LNCAP (cell line): ENCODE data around the gene NRN1.

Source experiments
- TF ChIP-seq, protein P1 (sequence below): fragments of 450-650 bp; IDR thresholded peaks from 2 replicates; pipeline ENCODE4 v1.5.1; 2017; ENCODE audit warnings: mild to moderate bottlenecking

The NRN1 gene

DNA sequence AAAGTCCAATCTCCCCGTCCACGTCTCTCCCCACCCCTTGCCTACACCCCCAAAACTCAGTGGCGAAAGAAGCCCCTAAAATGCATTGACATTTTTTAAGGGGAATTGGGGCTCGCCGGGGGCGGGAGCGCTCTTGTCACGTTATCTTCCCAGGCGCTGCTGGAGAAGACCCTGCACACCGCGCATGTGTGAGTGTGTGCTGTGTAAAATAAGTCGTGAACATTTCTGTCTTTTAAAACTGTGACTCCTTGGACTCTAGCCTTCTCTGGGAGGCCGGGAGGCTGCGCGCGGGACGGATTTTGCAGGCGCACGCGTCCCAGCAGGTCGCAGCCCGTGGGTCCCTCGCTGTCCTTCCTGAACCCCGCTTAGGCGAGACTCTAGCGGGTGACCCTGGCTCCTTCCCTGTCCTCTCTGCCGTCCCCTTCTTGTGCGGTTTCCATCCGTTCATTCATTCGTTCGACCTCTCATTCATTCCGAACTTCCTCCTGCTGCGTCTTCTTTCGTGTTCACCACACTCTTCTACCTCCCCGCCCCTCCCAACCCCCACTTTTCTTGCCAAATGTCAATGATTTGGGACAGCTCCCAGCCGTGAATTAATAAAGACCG, 2.2 kb downstream of the NRN1 start:
- TF ChIP-seq, protein P1, sequence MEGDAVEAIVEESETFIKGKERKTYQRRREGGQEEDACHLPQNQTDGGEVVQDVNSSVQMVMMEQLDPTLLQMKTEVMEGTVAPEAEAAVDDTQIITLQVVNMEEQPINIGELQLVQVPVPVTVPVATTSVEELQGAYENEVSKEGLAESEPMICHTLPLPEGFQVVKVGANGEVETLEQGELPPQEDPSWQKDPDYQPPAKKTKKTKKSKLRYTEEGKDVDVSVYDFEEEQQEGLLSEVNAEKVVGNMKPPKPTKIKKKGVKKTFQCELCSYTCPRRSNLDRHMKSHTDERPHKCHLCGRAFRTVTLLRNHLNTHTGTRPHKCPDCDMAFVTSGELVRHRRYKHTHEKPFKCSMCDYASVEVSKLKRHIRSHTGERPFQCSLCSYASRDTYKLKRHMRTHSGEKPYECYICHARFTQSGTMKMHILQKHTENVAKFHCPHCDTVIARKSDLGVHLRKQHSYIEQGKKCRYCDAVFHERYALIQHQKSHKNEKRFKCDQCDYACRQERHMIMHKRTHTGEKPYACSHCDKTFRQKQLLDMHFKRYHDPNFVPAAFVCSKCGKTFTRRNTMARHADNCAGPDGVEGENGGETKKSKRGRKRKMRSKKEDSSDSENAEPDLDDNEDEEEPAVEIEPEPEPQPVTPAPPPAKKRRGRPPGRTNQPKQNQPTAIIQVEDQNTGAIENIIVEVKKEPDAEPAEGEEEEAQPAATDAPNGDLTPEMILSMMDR: no peak

DNA sequence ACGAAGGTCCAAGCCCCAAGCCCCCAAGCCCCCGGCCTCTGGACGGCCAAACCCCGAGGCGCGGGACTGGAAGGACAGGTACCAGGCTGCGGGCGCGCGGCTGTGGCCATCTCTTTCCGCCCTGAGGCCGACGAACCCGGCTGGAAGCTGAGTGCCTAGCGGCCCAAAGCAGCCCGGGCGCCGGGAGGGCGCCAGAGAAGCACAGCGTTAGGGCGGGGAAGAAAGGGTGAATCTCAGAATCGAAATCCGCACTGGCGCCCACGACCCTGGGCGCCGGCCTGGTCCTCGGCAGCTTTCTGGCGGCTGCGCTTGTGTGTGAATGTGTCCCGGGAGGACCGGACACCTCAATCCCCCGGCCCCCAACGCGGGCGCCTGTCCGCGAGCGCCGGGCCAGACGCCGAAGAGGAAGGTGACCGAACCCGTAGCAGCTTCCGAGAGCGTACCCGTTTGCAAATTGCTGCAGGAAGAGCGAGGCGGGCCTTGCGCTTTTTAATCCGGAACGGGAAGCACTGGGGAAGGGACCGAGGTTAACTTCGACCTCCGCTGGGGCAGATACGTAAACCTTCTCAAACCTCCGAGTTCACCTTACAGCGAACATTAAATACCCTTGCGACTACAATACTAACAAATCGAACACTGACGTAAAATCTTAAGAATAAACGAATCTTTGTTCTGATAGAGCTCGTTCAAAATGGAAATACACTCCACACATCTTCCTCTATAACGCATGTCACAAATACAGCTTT, 2.9 kb downstream of the NRN1 start:
- TF ChIP-seq, protein P1: no peak

DNA sequence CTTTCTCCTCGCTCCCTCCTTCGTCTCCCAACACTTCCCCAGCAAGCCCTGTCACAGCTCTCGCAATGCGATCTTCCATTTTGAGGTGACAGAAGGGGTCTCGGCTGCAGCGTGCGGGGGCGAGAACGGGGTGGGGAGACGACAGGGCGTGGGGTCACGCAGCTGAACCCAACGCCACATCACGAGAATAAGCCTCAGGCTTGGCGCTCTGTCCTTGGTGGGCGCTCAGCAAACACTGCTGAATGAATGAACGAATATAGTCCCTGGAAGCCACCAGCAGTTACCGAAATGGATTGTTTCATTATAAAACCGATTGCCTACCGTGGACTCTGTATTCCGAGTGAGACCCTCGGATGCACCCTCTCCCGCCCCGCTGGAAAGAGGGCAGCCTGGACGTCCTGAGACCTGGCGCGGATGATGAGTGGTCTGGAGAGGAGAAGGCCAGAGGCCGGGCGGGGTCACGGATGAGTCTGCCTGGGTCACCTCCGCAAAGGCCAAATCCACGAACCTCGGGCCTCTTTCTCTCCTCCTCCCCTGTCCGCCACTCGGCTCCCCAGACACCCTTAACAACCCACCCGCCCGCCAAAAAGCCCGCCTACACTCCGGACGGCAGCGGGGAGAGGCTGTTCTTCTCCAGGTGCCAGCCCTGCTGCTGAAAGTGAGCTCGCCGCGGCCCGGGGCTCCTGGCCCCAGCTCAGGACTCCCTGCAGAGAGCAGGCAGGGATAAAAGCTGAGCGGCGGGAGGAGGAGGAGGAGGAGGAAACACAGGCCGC, 3.7 kb downstream of the NRN1 start:
- TF ChIP-seq, protein P1: no peak

DNA sequence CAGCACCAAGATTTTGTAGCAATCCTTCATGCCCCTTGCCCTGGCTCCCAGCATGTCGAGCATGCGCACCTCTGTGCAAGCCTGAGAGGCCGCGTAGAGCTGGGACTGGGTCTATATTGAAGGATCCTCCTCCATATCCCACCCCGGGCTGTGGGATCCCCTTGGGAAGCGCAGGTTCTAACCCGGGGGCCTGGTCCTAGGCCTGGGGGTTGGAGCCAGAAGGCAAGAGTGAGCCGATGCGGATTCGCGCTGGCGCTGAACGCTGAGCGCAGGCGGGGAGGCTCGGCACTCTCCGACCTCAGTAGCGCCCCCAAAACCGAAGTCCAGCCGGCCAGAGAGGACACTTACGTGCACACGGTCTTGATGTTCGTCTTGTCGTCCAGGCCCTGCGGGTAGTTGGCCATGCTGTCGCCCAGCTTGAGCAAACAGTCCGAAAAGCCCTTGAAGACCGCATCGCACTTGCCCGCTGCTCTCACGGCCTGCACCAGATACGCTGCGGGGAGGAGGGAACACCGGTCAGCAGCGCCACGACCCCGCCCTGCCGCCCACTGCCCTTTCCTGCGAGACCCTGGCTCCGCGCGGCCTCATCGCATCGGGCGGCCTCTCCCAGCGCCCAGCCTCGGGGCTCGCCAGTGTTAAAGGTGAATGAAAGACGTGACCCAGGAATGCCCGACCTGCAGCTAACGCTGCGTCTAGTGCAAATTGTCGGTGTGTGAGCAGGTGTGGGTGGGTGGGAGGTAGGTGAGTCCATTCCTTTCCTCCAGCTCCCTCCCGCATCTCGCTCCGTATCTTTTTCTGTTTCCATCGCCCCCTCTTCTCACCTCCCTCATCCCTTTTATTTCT, 4.5 kb downstream of the NRN1 start:
- TF ChIP-seq, protein P1: no peak

DNA sequence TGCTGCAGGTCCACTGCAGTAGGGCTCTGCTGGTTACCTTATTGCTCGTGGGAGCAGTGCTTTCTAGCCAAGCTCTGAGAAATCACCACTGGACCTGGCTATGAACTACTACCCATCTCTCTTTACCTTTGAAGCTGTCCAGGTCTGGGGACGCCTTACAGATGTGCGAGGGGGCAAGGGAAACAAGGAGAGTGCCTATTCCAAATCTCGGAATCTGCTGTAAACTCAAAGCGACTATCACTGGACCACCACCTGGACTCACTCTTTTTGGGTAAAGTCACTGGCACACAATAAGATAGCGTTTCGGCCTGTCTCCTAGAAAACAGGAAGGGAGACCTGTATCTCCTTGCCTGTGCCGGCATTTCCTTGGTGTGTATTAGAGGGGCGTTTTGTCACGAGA, 5.3 kb downstream of the NRN1 start:
- TF ChIP-seq, protein P1: no peak

DNA sequence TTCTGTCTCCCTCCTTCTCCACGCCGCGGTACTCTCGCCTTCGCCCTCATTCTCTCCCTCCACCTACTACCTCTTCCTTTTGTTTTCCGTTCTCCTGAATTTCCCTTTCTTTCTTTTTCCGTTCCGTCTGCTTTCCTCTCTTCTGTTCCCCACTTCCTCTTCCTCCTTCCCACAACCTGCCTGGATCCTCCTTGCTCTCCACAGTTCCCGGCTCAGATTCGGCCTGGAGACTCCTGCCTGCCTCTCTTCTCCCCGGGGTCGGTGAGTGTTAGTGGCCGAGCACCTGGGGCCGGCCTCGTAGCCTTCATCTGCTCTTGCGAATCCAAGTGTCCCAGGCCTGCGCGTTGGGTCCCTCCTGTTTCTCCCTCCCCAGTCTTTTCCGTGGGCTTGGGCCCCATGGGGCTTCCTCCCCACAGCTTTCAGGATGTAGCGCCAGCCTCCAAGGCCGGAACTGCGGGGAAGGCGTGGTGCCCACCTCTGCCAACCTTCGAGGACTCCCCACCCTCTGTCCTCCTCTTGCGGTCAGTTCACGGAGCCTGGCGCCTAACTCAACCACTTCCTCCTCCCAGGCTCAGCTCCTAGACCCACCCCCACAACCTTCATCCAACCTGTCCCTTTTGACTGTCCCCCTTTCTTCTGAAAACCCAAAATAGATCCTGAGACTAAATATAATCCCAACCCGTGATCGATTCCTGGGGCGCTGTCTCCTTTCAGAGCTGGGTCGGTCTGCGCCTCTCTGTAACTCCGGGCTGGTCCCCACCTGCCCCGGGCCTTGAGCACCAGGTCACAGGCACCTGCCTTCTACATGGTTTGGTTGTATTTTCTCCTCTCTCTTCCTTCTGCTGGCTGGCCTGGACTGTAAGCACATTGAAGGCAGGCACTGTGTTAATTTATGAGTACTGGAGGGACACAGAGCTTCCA, 6.8 kb downstream of the NRN1 start:
- TF ChIP-seq, protein P1: no peak
